Measurements from ENCODE around the gene OBP2B.

GRCh38 chr9:133181561-133181960 lies 27.5 kb downstream of the OBP2B start:
- TF ChIP-seq EZH2phosphoT487 (IDR thresholded peaks at IDR 0.05; ENCODE audit: borderline replicate concordance, low read depth, low read length): no peak
- TF ChIP-seq, protein P1, sequence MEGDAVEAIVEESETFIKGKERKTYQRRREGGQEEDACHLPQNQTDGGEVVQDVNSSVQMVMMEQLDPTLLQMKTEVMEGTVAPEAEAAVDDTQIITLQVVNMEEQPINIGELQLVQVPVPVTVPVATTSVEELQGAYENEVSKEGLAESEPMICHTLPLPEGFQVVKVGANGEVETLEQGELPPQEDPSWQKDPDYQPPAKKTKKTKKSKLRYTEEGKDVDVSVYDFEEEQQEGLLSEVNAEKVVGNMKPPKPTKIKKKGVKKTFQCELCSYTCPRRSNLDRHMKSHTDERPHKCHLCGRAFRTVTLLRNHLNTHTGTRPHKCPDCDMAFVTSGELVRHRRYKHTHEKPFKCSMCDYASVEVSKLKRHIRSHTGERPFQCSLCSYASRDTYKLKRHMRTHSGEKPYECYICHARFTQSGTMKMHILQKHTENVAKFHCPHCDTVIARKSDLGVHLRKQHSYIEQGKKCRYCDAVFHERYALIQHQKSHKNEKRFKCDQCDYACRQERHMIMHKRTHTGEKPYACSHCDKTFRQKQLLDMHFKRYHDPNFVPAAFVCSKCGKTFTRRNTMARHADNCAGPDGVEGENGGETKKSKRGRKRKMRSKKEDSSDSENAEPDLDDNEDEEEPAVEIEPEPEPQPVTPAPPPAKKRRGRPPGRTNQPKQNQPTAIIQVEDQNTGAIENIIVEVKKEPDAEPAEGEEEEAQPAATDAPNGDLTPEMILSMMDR (conservative IDR thresholded peaks at IDR 0.05; ENCODE audit: low read length): no peak
